CD4-positive, alpha-beta T cell treated with Interleukin-17A for 1 hour (primary cell): Measurements from ENCODE around the gene ACKR1.

ENCODE experiments used
- DNase-seq: peaks from one replicate; pipeline ENCODE4 v3.0.0-alpha.2; 2020

The ACKR1 gene

DNA sequence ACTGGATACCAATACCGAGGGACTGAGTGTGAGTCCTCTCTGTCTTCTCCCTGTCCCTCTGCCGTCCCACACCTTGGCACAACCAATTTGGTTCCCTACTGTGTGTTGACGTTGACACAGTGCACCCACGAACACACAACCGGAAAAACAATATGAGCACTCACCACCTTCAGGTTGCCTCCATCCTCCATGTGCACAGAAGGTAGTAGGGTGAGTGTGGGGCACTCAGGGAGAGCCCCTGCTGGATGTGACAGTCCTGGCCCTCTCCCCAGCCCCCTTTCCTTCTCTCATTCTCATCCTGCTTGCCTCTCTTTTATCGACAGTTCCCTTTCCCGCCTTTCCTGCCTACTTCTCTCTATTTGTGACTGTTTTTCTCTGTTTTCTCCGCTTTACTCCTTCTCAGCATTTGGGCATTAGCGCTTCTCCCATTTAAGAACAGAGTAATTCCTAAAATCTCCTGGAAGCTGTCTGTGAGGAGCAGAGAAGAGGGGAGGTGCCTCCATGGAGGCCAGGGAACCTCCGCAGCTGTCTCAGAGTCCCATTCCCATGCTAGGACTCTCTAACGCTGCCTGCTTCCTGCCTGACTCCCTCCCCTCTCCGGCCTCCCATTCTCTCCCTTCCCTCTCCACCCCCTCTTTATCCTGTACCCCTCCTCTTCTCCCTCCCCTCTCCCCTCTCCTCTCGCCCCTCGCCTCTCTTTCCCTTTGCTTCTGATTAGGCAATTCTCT lies 16.9 kb upstream of the ACKR1 start:
- no peak for DNase-seq

DNA sequence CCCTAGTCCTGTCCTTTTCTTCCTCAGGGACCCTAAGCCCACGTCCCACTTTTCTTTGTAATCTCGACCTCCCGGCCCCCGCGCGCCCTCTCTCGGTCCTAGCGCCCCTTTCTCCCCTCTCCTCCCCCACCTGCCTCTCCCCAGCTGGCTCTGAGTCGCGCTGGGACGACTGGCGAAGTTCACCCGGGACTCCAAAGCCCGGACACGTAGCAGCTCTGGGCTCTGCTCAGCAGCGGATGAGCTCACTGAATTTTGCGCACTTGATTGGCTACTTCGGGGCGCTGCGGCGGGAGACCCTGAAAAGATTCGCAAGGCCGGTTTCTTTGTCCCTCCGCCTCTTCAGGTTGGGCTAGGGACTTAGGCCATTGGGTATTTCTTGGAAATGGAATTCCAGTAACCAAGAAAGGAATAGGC lies 16.3 kb upstream of the ACKR1 start:
- no peak for DNase-seq

DNA sequence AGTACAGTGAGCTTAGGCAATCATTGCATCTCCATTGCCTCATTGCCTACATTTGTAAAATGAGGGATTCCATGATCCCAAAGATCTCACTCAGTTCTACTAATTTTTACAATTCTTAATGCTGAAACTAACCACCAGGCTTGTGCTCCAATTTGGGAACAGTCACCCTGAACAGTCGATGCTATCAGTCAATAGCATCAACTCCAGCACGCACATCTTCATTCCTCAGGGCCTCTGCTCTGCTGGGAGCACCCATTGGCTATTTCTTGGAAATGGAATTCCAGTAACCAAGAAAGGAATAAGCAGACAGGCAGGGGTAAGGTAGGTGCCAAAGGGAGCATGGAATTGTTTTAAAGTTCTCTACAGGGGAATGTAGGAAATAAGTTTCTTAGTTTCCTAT lies 14.2 kb upstream of the ACKR1 start:
- no peak for DNase-seq

DNA sequence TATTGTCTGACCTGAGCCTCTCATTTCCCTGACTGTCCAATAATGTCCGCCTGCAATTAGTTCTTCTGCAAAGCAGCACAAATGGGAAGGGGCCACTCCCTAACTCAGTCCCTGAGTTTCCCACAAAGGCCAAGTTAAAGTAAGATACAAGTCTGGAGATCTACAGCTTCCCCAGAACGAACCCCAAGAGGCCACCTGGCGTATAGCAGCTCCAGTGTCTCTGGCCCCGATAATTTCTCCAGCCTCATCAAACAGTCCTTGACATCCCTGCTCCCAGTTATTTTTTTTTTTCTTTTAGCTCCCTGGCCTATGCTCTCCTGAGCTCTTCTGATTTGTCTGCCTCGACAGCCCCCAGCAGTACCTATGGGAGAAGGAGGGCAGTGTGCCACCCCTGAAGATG lies 8.1 kb upstream of the ACKR1 start:
- no peak for DNase-seq

DNA sequence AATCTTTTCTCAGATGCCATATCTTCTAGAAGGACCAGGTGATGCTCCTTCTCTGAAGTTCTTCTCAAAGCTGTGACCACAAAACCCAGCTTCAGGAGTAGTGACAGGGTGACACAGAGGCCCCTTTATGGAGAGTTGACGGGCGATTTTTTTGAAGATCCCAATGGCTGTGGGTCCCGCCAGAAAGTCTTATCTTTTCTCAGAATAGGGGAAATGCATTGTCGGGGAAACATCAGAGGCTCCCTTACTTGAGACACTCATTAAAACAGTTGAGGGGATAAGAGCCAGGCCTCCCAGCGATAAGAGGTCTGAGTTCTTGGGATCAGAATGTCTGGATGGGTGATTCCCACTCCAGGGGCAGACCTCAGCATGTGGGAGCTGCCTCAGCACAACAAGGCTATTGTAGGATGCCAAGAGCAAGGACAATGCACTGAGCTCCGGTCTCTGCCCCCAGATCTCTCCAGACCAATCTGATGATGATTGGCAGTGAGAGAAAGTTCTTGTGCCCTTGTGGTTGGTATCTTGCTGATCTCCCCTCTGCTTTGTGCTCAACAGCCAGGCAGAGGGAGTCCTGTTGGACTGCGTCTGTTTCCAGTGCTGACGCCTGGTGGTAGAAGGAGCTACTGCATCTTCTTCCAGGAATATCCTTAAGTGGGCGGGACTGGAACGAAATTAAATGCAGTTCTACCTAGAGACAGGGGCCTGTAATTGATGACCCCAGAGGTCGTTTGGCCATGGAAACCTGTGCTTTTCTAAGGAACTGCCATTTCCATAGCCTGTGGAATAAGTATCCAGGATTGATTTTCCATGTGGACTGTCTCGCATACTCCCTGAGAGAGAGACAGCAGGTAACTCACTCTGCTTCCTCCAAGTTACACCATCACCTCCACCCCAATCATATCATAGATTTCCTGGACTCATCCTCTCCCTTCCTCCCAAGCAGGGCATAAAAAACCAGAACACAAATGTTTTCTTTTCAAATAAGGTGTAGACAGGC lies 6.8 kb upstream of the ACKR1 start:
- peak; percentile 32 for DNase-seq

DNA sequence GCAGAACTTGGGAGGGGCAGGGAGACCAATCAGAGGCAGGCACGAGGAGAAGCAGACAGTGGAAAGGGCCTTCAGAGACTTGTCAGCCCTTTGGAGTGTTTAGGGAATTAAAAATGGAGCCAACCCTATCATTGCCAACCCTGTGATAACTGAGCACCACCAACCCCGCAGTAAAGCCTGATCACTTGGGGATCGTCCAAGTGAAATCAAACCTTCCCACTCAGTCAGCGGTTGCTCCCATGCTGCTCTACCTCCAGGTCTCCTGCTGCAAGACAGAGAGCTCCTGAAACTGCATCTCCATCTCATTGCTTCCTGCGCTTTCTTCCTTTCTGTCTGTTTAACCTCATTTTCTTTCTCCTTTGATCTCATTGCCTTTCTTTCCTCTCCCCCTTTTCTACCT lies 4.8 kb upstream of the ACKR1 start:
- no peak for DNase-seq

DNA sequence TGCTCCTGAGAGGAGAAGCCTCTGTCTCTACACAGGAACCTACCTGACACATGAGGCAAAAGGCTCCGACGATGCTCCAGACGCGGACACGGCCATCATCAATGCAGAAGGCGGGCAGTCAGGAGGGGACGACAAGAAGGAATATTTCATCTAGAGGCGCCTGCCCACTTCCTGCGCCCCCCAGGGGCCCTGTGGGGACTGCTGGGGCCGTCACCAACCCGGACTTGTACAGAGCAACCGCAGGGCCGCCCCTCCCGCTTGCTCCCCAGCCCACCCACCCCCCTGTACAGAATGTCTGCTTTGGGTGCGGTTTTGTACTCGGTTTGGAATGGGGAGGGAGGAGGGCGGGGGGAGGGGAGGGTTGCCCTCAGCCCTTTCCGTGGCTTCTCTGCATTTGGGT lies 3.9 kb upstream of the ACKR1 start:
- DNase-seq = no peak

GRCh38 chr1:159201642-159202041 lies 3.0 kb upstream of the ACKR1 start:
- DNase-seq = no peak

DNA sequence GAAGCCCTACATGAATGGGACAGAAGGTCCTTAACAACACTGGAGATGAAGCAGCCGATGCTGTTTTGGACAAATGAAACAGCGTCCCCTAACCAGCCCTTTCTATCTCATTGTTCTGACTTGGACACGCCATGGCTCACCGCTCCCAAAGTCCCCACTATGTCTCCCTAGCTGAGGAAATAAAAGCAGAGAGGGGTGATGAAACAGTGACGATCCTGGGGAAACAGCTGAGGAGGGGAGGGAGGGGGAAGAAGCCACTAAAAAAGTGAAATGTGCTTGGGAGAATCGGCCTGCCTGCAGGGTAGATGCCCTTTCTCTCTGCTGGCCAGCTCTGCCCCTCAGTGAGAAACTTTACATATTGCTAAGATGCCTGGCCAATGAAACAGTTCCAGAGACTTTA lies 1.1 kb upstream of the ACKR1 start:
- DNase-seq = no peak

DNA sequence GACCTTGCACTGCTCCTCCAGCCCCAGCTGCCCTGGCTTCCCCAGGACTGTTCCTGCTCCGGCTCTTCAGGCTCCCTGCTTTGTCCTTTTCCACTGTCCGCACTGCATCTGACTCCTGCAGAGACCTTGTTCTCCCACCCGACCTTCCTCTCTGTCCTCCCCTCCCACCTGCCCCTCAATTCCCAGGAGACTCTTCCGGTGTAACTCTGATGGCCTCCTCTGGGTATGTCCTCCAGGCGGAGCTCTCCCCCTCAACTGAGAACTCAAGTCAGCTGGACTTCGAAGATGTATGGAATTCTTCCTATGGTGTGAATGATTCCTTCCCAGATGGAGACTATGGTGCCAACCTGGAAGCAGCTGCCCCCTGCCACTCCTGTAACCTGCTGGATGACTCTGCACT lies 550 bp downstream of the ACKR1 start:
- no peak for DNase-seq

DNA sequence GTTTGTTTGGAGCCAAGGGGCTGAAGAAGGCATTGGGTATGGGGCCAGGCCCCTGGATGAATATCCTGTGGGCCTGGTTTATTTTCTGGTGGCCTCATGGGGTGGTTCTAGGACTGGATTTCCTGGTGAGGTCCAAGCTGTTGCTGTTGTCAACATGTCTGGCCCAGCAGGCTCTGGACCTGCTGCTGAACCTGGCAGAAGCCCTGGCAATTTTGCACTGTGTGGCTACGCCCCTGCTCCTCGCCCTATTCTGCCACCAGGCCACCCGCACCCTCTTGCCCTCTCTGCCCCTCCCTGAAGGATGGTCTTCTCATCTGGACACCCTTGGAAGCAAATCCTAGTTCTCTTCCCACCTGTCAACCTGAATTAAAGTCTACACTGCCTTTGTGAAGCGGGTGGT lies 1.4 kb downstream of the ACKR1 start:
- DNase-seq = no peak

DNA sequence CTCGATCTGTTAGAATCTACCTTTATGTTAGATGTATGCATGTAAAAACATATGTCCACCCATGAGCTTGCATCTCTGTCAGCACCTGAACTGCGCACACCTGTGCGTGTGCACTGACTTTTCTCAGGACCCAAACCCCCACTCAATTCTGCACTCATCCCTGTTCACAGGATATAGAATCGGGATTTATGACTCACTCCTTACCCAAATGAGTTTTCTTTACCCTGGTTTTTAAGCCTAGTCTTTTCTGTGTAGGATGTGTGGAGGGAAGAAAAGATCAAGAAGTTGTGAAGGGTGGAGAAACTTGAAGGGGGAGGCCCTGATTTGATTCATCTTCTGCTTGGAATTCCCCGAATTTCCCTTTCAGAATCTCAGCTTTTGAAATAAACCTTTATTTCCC lies 2.4 kb downstream of the ACKR1 start:
- DNase-seq = no peak

DNA sequence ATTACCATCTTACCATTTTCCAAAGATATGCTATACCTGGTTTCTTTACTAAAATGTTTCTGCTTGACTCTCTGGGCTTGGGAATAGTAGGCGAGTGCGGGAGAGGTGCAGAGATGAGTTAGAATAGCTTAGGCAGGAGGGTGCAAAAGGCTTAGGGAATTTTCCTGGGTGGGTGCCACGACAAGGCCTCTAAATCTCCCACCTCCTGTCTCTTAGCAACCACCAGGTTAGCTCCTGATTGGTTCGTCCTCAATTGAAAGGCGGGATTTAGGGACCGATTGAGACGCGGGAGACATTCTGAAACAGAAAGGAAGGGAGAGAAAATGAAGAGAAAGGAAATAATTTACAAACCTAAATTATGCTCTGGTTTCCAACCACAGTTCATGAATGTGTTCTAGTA lies 3.1 kb downstream of the ACKR1 start:
- DNase-seq = no peak

DNA sequence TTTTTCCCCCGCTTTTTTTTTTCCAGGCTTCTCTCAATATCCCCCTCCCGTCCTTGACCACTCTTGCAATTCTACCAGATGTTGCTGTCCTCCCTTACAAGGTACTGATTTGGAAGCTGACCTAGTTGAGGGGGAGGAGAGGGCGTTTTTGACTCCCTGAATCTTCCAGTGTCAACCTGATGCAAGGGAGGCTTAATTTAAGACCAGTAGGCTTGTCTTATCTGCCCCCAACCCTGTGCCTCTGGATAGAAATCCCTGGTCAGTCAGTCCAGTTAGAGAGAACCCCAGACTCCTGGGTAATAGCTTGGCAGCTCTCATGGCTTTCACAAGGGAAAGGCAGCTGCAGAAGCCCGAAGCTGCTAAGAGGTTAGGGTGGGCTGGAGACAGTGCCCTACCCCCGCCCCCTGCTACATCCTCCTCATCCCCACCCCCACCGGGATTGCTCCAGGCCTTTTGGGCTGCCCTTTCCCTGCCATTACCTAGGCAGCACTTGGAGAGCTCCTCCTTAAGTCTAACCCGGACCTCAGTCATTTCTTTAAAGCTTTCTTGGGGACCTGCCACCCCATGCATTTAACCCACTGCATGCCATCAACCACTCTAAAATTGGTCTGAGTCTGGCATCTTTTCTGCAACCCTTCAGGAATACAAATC lies 3.6 kb downstream of the ACKR1 start:
- no peak for DNase-seq

DNA sequence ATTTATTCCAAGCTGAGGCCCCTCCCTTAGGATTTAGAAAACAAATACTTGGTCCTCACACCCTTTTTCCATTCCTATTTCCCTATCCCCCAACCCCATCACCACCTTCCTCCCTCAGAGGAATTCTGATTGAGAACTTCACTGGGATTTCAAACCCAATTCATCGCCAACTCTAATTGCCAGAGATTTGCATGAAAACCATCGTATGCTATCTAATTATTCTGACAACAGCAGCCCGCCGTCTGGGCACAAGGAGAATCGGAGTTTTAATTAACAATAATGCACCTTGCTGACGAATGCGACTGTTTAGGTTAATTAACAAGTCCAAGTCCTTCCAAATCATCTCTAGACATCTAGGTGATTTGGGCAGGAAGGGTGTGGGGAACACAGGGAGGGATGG lies 4.4 kb downstream of the ACKR1 start:
- no peak for DNase-seq

- DNase-seq = peak; percentile 36
Observed at GRCh38 chr1:159211331-159212136, 6.9 kb downstream of the ACKR1 start.

DNA sequence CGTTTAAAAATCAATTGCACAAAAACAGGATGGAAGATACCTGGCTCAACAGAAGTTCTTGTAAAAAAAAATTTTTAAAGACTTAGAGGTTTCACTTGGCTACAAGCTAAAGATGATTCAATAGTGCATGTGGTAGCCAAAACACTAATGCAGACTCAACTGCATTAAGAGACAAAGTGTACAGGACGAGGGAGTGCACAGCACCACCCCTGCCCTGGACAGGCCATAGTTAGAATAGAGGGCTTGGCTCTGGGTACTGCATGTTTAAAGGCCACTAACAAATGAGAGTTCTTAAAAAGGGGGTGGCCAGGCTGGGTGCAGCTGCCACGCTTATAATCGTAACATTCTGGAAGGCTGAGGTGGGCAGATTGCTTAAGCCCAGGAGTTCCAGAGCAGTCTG lies 7.9 kb downstream of the ACKR1 start:
- no peak for DNase-seq

GRCh38 chr1:159214149-159214760 lies 9.6 kb downstream of the ACKR1 start:
- DNase-seq = peak; percentile 38

GRCh38 chr1:159218649-159219636 lies 14.3 kb downstream of the ACKR1 start:
- DNase-seq = no peak

- DNase-seq = no peak
Observed at GRCh38 chr1:159222075-159222865, 17.6 kb downstream of the ACKR1 start.
